GM18951 (cell line): Measurements from ENCODE around the gene SELENBP1.
"Not testable (repeated sequence)": the region's sequence is repeated elsewhere in the genome, so short reads cannot be mapped to it uniquely, and the experiment has no call there.

Experiments used
- POLR2A ChIP-seq: IDR thresholded peaks from 4 replicates; pipeline ENCODE4 v1.6.1; 2011; ENCODE audit warnings: mild to moderate bottlenecking; ENCODE audit not compliant: insufficient read length, insufficient read depth; ENCODE audit errors: extremely low read depth
- in situ Hi-C: fragments of 300-500 bp; cut with MboI; formaldehyde crosslinking; loops from one replicate; pipeline ENCODE4 v1.12.0; 2022; ENCODE audit warnings: low sequenced_read_pairs, mixed read lengths, inconsistent platforms; ENCODE audit not compliant: unreplicated experiment

The SELENBP1 gene

DNA sequence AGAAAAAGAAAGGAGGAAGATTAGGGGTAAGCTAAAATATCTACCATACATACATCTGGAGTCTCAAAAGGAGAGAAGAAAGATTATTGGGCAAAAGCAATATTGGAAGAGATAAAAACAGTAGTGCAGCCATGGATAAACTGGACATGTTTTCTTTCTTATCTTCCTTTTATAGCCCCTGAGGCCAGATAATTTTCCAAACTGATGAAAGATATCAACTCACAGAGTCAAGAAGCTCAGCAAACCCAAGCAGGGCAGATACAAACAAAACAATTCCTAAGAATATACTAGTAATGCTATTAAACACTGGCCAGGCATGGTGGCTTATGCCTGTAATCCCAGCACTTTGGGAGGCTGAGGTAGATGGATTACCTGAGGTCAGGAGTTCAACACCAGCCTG is 21.1 kb upstream of the SELENBP1 start:
- no peak for TF ChIP-seq POLR2A
- in situ Hi-C loops, result no loop called here

DNA sequence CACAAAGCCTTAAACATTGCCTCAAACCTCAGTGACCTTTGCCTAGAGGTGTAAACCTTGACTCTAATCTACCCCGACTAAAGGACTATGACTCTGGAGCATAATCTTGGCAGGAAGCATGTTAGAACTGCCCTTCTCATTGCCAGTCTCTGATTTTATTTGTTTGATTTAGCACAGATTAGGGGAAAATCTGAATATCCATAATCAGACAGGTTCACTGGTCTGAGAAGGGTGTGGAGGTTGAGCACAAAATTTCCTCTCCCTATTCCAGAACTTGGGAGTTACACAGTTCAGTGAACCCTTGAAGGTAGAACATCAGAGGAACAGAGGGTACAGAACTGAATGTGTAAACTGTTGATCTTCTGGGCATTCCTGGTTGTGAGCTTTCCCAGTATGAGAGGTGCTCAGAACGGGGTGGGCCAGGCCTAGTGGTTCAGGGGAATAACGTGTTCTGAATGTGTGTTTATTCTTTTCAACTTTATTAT is 18.6 kb upstream of the SELENBP1 start:
- in situ Hi-C loops, result no loop called here
- TF ChIP-seq POLR2A, result no peak

DNA sequence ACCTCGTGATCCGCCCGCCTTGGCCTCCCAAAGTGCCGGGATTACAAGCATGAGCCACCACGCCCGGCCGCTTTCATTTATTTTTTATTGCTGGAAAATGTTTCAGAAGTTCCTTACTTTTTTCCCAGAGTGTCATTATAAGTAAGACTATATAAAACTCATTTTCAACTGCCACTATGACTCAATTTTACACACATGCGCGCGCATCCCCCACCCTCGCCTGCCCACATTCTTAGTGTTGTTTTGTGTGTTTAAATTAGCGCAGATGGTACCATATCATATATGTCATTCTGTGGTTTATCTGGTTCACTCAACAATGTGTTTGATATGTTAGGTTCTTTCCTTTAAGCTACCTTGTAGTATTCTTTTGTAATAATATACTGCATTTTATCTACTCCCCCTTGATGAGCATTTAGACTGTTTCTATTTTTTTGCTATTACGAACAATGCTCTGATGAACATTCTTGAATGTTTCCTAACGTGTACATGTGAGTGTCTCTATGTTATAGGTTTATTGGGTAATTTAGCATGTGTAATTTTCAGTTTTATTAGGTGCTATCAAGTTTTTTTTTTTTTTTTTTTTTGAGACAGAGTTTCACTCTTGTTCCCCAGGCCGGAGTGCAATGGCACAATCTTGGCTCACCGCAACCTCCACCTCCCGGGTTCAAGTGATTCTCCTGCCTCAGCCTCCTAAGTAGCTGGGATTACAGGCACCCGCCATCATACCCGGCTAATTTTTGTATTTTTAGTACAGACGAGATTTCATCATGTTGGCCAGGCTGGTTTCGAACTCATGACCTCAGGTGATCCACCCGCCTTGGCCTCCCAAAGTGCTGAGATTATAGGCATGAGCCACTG is 17.9 kb upstream of the SELENBP1 start:
- in situ Hi-C loops, result not testable (repeated sequence)

DNA sequence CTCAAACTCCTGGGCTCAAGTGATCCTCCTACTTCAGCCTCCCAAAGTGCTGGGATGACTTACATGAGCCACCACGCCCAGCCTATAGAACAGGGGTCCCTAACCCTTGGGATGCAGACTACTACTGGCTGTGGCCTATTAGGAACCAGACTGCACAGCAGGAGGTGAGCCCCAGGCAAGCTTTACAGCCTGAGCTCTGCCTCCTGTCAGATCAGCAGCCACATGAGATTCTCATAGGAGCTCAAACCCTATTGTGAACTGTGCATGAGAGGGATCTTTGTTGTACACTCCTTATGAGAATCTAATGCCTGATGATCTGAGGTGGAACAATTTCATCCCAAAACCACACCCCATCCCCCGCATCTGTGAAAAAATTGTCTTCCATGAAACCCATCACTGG is 13.5 kb upstream of the SELENBP1 start:
- no peak for TF ChIP-seq POLR2A
- in situ Hi-C loops, result no loop called here

DNA sequence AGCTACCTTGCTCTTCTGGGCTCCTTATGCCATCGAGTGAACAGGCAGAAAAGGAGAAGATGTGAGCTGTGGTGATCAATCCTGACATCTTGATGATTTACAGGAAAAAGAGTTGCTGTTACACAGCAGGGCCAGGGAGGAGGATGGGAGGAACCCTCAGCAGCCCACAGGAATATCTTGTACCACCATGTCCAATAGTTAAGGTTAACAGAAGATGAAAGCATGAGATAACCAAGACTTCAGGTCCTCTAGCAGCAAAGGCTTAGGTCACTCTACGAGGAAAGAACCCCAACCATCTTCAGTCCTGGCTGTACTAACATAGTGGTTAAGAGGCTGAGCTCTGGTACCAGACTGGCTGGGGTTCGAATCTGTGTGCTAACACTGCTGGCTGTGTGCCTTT is 12.1 kb upstream of the SELENBP1 start:
- in situ Hi-C loops, result no loop called here
- no peak for TF ChIP-seq POLR2A

DNA sequence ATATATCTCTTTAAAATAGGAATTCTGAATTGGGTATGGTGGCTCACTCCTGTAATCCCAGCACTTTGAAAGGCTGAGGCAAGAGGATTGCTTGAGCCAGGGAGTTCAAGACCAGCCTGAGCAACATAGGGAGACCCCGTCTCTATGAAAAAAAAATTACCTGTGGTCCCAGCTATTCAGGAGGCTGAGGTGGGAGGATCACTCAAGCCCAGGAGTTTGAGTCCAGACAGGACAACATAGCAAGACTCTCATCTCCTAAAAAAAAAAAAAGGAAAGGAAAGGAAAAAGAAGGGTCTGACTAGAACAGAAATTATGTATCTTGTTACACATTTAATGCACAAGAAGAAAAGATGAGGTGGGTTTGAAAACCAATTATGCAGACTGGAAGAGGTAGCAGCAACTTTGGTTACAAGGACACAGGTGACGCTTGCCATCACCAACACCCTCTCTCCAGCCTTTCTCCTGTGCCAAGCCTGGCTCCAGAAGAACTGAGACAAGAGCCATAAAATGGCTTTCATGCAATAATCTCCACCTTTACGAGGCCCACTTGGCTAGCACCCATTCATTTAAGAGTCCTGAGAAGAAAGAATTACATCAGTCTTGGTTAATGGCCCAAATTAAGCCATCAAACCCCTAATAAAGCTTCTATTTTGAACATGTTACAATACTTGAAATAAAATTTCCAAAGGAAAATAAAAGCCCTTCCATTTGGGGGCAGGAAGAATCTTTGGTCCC is 4.8 kb upstream of the SELENBP1 start:
- in situ Hi-C loops, result no loop called here
- TF ChIP-seq POLR2A, result no peak

DNA sequence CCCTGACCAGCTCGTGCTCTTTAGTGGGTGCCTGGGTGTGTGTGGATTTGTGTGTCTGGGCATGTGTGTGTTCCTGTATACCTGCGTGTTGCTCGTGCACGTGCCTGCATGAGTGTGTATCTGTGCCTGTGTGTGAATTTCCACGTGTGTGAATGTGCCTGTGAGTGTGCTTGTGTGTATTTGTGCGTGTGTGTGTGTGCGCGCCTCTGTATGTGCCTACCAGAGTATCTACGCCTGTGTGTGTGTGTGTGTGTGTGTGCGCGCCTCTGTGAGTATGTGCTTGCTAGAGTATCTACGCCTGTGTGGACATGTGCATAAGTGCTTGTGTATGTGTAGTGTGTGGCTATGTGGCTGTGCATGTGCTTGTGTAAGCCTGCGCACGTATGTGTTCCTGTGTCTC is 691 bp upstream of the SELENBP1 start:
- in situ Hi-C loops, result no loop called here

DNA sequence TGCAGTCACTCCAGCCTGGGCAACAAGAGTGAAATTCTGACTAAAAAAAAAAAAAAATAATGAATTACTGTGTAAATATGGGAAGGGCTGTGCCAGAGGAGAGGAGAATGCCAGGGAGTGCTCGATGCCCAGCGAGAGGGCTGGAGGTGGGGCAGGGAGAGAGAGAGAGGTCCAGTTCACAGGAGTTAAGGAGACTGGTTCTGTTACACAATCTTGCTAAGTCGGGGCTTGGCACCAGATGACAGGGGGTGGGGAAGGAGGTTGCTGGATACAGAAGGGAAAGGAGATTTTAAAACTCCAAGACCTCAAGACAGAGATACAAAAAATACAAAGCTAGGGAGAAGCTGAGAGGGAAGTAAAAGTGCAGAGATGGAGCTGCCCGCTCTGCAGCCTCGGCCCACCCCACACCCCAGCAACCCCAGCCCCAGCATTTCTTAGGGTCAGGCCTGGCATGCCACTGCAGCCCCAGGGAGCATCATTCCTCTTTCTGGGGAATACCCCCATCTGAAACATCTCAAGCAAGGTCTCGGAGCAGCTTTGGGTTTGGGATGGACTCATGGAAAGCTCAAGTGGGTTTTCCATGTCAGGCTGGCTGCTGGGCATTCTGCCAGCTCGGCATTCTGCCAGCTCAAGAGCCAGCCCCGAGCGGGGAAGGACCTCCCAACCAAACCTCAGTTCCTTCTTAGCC is 991 bp downstream of the SELENBP1 start:
- TF ChIP-seq POLR2A, result no peak
- in situ Hi-C loops, result no loop called here

More for the DNA sequence above, 691 bp upstream of the SELENBP1 start:
- TF ChIP-seq POLR2A, result no peak

DNA sequence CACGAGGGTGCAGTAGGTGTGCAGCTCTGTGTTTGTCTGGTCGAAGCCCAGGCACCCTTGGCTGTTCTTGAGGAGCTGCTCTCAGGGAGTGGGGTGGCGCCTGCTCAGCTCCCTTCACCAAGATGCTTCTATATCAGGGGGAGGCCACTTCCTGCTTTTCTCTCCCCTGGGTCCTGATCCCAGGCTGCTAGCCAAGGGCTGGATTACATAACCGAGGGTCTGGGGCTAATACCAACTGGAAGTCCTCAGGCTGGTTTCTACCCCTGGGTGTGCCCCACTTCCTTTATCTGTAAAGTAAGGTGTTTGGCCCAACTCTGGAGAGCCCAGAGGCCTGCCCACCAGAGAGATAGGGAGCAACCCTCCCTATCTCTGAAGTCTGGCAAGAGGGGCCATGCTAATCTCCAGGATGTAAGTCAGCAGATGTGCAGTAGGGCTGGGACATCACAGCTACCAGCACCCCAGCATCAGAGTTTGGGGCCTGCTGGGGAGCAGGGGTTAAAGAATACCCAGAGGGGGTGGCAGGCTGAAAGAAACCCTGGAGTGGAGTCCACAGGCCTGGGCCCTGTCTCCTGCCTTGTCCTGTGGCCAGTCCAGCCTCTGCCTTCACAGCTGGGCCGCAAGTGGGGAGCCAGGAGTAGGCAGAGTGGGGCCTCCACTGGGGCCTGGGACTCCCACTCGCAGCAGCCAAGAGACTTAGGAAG is 2.1 kb downstream of the SELENBP1 start:
- in situ Hi-C loops, result no loop called here
- TF ChIP-seq POLR2A, result no peak

DNA sequence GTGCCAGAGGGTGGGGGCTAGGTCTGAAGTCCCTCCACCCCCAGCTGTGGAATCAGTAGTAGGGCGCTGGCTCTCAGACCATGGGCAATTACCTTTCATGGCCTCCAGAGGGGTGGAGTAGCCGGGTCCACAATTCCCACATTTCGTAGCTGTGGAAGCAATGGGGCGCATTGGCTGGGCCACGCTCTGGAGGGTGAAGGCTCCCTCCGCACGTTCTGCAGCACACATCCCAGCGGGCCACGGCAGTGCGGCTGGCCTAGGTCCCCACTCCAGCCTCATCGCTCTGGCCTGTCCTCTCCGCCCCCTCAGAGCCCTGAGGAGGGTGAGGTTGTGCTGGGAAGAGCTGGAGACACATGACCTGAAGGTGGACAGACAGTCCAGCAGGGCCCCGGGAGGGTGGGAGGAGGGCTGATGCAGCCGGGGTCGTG is 2.9 kb downstream of the SELENBP1 start:
- no peak for TF ChIP-seq POLR2A
- in situ Hi-C loops, result no loop called here

DNA sequence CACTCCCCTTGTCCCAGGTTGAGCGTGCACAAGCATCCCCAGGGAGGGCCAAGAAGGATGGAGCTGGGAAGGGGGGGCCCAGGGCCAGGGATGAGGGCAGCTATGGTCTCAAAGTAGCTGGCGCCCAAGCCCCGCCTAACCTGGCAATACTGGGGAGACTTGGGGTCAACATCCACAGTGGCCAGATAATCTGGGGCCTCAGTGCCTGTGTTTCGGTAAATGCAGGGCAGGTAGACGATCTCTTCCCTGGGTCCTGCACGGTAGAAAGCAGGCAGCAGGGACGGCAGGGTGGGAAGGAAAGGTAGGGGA is 3.2 kb downstream of the SELENBP1 start:
- in situ Hi-C loops, result no loop called here
- no peak for TF ChIP-seq POLR2A

DNA sequence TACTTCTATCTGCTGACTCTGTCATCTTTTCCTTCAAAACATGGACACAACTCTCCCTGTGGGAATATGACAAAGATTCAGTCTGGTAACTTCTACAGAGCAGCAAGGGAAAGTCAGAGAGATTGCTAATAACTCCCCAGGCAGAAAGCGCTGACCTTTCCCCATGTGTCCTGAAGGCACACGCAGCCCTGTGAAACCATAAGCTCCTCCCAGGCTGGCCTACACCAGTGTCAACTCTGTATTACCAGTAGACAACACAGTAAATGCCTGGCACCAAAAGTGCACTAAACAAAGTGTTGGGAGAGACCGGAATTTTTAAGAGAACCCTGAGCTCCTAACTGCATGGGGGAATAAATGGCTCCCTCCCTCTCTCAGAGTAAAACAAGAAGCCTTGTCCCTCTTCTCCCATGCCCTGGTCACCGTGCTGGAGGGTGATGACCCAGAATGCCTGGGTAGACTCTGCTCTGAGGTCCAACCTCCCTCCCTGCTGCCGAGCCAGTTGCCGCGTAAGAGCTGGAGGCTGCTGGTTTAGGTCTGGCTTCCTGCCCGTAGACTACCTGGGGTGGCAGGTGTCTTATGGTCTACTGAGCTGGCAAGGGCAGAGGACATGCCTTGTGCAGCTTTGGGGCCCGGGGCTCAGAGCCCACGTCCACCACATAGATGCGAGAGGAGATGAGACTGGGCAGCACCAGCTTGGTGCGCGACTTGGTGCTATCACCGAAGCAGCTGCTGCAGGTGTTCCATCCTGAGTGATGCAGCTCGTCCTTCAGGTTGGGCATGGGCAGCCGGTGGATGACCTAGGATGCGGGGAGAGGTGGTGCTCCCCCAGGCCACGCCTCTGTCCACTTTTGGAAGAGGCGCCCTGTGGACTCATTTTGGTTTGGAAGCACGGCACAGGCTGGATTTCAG is 3.9 kb downstream of the SELENBP1 start:
- in situ Hi-C loops, result no loop called here
- TF ChIP-seq POLR2A, result no peak

DNA sequence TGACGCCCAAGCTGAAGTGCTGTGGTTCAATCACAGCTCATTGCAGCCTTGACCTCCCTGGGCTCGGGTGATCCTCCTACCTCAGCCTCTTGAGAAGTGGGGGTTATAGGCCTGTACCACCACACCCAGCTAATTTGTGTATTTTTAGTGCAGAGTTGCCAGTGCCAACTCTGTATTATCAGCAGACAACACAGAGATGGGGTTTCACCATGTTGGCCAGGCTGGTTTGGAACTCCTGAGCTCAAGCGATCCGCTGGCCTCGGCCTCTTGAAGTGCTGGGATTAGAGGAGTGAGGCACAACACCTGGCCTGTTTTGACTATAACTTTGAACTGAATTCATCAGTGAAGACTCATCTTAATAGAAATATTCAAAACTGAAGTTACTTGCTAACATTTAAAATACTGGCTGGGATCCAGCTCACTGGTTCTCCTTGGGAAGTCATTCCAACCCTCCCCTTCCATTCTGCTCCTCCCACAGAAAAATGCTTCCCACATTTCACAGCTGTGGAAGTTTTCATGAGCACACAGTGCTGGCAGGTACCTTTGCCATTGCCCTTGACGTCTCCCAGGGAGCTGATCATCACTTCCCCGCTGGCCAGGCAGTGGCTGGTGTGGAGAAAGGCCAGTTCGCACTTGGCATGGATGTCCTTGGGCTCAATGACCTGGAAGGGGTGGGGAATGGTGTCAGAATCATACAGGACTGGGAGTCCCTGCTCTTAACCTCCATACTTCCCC is 4.7 kb downstream of the SELENBP1 start:
- no peak for TF ChIP-seq POLR2A
- in situ Hi-C loops, result no loop called here
